Measurements from ENCODE around the gene SHF. TPM values are rescaled to one million over a fixed set of nuclear protein-coding genes. Genes with fewer than 3 reads are reported as not detected.

Gene SHF
- total RNA-seq, 1 experiment from 2014 or later, result 21.7 TPM

GRCh38 chr15:45174577-45174976, 13.2 kb downstream of the SHF start:
- no peaks in the 10 kb centered on the region for H3K79me1 ChIP-seq (ENCODE audit: insufficient read depth, low read depth, low read length, poor library complexity, severe bottlenecking)
- no peak overlapping the region for H4K5ac ChIP-seq (ENCODE audit: insufficient read length, low read depth, low read length)
- H3K27ac ChIP-seq (ENCODE audit: insufficient read length, low read depth, low read length), result no peak overlapping the region
- H3K9ac ChIP-seq (ENCODE audit: extremely low read depth, insufficient read length, low read length), result no peak overlapping the region
- H3K56ac ChIP-seq (ENCODE audit: insufficient read length, low read depth, low read length), result no peak overlapping the region
- no peak overlapping the region for H3K23ac ChIP-seq (ENCODE audit: insufficient read length, low read depth, low read length)
- H2AFZ ChIP-seq (ENCODE audit: low read length), result no peak overlapping the region
- no peak overlapping the region for H2BK5ac ChIP-seq (ENCODE audit: insufficient read length, low read length)
- H3T11ph ChIP-seq (ENCODE audit: low read length), result no peak overlapping the region
- H3K27me3 ChIP-seq (ENCODE audit: insufficient read depth, low read length), result no peaks in the 10 kb centered on the region
- H3K4me2 ChIP-seq (ENCODE audit: insufficient read depth, insufficient read length, low read length), result no peak overlapping the region
- H3K4me3 Mint-ChIP-seq, result no peak overlapping the region
- no peak overlapping the region for H2BK12ac ChIP-seq (ENCODE audit: insufficient read length, low read depth, low read length)
- no peak overlapping the region for H4K8ac ChIP-seq (replicated peaks; ENCODE audit: insufficient read length, low read depth, low read length)
- H2BK15ac ChIP-seq (ENCODE audit: low read depth, low read length), result no peak overlapping the region
- no peak overlapping the region; a peak in 1 of 7 replicates for H3K27ac Mint-ChIP-seq
- DNase-seq, result no peak
- no CpG with 5 or more reads among the region's 2 CpGs for WGBS (ENCODE audit: extremely low coverage, insufficient read length, low lambda C conversion rate)
- H3K9me3 ChIP-seq (ENCODE audit: control insufficient read depth, low read depth, low read length), result no peaks in the 10 kb centered on the region
- no peak overlapping the region for H2AK5ac ChIP-seq (ENCODE audit: insufficient read length, low read length)
- H3K23me2 ChIP-seq (ENCODE audit: insufficient read length, low read depth, low read length, poor library complexity, severe bottlenecking), result no peaks in the 10 kb centered on the region
- no peak for TF ChIP-seq CTCF (conservative IDR thresholded peaks at IDR 0.05)
- H3K79me2 ChIP-seq (ENCODE audit: insufficient read depth, low read length), result no peaks in the 10 kb centered on the region
- no peaks in the 10 kb centered on the region for H4K20me1 ChIP-seq (ENCODE audit: control insufficient read depth, insufficient read depth, insufficient read length)
- H4K91ac ChIP-seq (ENCODE audit: insufficient read length, low read depth, low read length), result no peak overlapping the region
- no peak overlapping the region for H2BK120ac ChIP-seq (ENCODE audit: low read depth, low read length, poor library complexity, severe bottlenecking)
- H3K9me3 Mint-ChIP-seq, result no peaks in the 10 kb centered on the region
- H3K4me1 Mint-ChIP-seq, result peaks cover 13 to 15% of the 10 kb centered on the region in 2 experiments
- H3K4ac ChIP-seq (ENCODE audit: low read depth, low read length), result no peak overlapping the region
- no peaks in the 10 kb centered on the region for H3K27me3 Mint-ChIP-seq (ENCODE audit: low read depth)
- H3K36me3 Mint-ChIP-seq (ENCODE audit: insufficient read depth in 1 of 3, low read depth in 3 of 3), result peaks cover 28 to 38% (median 30%) of the 10 kb centered on the region in 3 experiments; a peak in 6 of 7 replicates
- no peak overlapping the region for H3K18ac ChIP-seq (ENCODE audit: insufficient read length, low read depth, low read length)
- H3K14ac ChIP-seq (ENCODE audit: insufficient read depth, low read length), result no peak overlapping the region
- H3K4me1 ChIP-seq (ENCODE audit: insufficient read depth, low read length), result peaks cover 2% of the 10 kb centered on the region
- no peak overlapping the region for H2BK20ac ChIP-seq (ENCODE audit: low read depth, low read length, poor library complexity, severe bottlenecking)
